GM21381 (cell line): Measurements from ENCODE around the gene RBM26.
"Not testable (repeated sequence)": the region's sequence is repeated elsewhere in the genome, so short reads cannot be mapped to it uniquely, and the experiment has no call there.

Experiments
- ATAC-seq: cut with Tn5 transposase; IDR thresholded peaks from one replicate; pipeline ENCODE4 v1.9.1; 2021; ENCODE audit warnings: mild to moderate bottlenecking, moderate library complexity; ENCODE audit not compliant: unreplicated experiment

The RBM26 gene

DNA sequence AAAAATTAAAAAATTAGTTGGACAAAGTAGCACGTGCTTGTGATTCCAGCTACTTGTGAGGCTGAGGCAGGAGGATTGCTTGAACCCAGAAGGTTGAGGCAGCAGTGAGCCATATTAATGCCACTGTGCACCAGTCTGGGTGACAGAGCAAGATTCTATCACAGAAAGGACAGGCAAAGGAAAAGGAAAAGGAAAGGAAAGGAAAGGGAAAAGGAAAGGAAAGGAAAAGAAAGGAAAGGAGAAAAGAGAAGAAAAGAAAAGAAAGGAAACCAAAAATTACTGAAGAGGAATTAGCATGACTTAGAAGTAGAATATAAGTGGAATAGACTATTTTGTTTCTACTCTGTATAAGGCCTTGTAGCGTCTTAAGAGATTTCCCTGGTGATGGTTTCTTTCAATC, 122.3 kb downstream of the RBM26 start:
- no peak for ATAC-seq

DNA sequence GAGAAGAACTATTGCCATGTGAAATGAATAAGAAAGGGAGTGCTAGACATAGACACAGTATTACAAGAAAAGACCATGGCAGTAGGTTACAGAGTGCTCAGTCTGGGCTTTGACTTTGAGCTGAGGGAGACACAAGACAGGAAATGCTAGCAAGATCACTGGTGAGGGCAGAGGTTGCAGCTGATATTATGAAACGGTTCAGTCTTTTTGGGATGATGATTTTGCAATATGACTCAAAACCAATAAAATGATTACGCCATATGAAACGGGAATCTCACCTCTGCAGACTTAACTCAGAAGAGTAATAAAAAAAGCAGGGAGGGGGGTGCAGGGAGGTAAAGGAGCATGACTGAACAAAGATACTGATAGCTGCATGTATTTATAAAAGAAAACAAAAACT, 123.1 kb downstream of the RBM26 start:
- no peak for ATAC-seq

DNA sequence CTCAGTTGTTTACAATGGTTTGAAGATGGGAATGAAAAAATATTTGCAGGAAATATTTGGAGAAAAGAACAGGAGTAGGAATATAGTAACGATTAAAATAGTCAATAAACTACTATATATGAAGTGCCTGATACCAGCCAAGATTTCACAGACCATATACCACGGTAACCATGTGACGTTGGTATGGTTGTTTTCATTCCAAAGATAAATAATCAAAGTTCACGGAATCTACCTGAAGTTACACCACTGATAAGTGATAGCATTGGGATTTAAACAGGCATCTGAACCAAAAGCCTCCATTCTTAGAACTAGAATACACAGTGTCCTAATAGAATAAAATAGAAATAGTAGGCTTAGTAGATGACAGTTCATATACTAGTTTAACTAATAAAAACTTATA, 123.5 kb downstream of the RBM26 start:
- ATAC-seq: no peak

DNA sequence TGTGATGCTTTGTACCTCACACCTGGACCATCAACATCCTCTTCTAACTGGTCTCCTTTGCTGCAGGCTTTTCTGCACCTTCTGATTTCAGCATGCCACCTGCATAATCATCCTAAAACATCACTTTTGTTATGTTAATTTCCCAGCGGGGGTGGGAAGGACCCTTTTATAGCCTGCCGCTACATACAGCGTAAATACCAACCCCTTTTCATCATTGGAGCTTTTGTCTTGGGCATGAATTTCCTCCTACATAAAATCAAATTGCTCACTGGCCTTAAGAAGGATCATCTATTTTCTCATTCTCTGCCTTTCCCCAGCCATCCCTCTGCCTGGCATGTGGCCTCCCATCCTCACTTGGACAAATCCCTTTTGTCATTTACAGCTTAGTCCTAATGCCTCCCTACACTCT, 124.7 kb downstream of the RBM26 start:
- no peak for ATAC-seq

DNA sequence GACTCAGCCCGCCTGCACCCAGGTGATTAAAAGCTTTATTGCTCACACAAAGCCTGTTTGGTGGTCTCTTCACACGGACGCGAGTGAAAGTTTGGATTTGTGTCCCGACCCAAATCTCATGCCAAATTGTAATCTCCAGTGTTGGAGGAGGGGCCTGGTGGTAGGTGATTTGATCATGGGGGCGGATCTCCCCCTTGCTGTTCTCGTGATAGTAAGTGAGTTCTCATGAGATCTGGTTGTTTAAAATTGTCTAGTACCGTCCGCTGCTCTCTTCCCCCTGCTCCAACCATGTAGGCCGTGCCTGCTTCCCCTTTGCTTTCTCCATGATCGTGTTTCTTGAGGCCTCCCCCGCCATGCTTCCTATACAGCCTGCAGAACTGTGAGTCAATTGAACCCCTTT, 126.3 kb downstream of the RBM26 start:
- not testable (repeated sequence) for ATAC-seq

DNA sequence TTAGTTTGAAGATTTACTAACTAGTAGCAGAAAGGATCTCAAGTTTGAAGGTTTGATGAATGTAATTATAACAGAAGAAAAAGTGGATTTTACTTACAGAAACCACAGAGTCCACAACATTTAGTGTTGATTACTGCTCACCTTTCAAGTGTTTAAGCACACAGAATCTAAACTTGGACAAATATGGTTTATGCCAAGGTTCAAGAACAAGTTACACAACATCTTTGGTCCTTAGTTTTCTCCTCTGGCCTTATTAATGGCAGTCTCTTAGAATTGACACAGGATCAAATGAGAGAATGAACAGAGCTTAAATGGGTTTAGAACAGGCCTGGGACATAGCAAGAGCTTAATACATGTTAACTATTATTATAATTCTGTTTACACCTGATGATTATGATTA, 133.0 kb downstream of the RBM26 start:
- ATAC-seq: no peak

DNA sequence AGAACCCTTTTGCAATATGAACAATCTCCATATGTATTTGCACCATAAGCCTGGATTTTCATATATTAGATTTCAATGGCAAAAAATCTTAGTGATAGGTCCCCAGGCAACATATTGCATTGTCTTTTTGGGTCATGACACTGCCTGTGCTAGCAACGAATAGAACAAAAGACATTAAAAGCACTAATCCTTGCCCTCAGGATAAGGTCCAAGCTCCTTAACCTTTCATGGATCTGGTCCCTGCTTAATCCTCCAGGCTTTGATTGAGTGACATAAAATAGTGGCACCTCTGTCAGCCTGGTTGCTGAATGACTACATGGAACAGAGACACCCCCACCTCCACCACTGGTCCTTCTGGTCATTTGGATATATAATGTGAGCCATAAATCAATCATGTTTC, 134.4 kb downstream of the RBM26 start:
- no peak for ATAC-seq

DNA sequence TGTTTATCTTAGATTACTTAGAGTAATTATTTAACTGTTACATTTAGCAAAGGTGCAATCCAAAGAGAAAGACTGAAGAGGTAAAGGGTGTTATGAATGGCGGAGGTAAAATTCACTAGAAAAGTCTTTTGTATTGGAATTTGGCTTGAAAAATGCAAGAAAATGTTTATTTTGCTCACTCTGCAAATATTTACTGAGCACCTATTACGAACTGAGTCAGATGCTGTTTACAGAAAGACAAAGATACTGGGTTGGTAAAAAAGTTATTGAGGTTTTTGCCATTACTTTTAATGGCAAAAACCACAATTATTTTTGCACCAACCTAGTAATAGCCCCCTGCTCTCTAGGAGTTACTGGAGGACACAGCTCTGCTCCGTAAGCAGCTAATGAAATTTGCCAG, 135.2 kb downstream of the RBM26 start:
- ATAC-seq: no peak
